Stomach (tissue), 9 donors: ENCODE measurements around the gene ST8SIA4. TPM values are rescaled to one million over a fixed set of nuclear protein-coding genes. Genes with fewer than 3 reads are reported as not detected.
A peak's percentile ranks its signal among the peaks of the same experiment; 100 is the strongest.

Source experiments
- DNase-seq, 2 donors: peaks; one replicate each; pipeline versions ENCODE4 v3.0.0 to v3.0.0-alpha.2; 2013 to 2019
- H3K27ac ChIP-seq, 5 donors: fragments of 200-600 bp in 4 of 5; sonication (generic) in 4 of 5; one replicate each; pipeline ENCODE4 v1.5.1; 2013 to 2019; ENCODE audit warnings: mild to moderate bottlenecking in 1 of 5, moderate library complexity in 1 of 5
- H3K27me3 ChIP-seq, 3 donors: fragments of 200-600 bp; sonication (generic); one replicate each; pipeline ENCODE4 v1.5.1; 2017 to 2019; ENCODE audit warnings: mixed run types in 1 of 3
- H3K36me3 ChIP-seq, 4 donors: fragments of 200-600 bp; sonication (generic); 1 replicate in 3 of 4; 2 replicates in 1 of 4; pipeline ENCODE4 v1.5.1; 2016 to 2019
- H3K4me1 ChIP-seq, 4 donors: fragments of 200-600 bp; sonication (generic); one replicate each; pipeline ENCODE4 v1.5.1; 2016 to 2019
- H3K4me3 ChIP-seq, 4 donors: fragments of 200-600 bp; sonication (generic) in 3 of 4; one replicate each; pipeline ENCODE4 v1.5.1; 2016 to 2019; ENCODE audit warnings: mild to moderate bottlenecking in 1 of 4
- H3K9me3 ChIP-seq, 4 donors: fragments of 200-600 bp; sonication (generic); one replicate each; pipeline ENCODE4 v1.5.1; 2016 to 2019
- EP300 ChIP-seq: sonication (generic); formaldehyde crosslinking; IDR thresholded peaks from one replicate; pipeline ENCODE4 v1.6.1; 2017; ENCODE audit warnings: antibody characterized with exemption
- POLR2A ChIP-seq, 4 donors: fragments of 450-650 bp; IDR thresholded peaks; one replicate each; pipeline ENCODE4 v1.6.1; 2016; ENCODE audit warnings: antibody characterized with exemption in 4 of 4, control low read depth in 2 of 4, mild to moderate bottlenecking in 1 of 4, moderate library complexity in 1 of 4
- POLR2AphosphoS5 ChIP-seq, 3 donors: sonication (generic); formaldehyde crosslinking; IDR thresholded peaks; one replicate each; pipeline ENCODE4 v1.6.1; 2016; ENCODE audit warnings: antibody characterized with exemption in 3 of 3
- WGBS, 5 donors: extraction: QIAGEN DNeasy Blood & Tissue Kit in 3 of 5; methylation state at CpG; one replicate each; pipeline versions ENCODE4 v1.1.5 to v1.1.7; 2013 to 2018; 5-methylcytosine and 5-hydroxymethylcytosine counted together
- intact Hi-C: fragments of 100-400 bp; cut with DNase I; formaldehyde crosslinking; loops from one replicate; pipeline ENCODE4 v1.15.1; 2023; ENCODE audit warnings: low total_unique reads
- polyA plus RNA-seq, 3 donors: library from polyadenylated mRNA; stranded (reverse); fragments of 200-250 nt; gene quantifications; one replicate each; pipeline ENCODE4 v1.2.3, GENCODE V29; 2013
- total RNA-seq, 5 donors: library from RNA; depleted of rRNA; stranded (reverse); fragments of >200 nt; gene quantifications; one replicate each; pipeline versions ENCODE4 v1.1.0 to v1.2.3, GENCODE V29; 2014 to 2016
- TF ChIP-seq, protein P1 (sequence below), 7 experiments: fragments of 450-650 bp in 4 of 7; fragments of 200-600 bp in 3 of 7; sonication (generic) in 3 of 7; IDR thresholded peaks; one replicate each; pipeline ENCODE4 v1.5.1; 2016 to 2019; ENCODE audit warnings: antibody characterized with exemption in 7 of 7, control low read depth in 2 of 7, mild to moderate bottlenecking in 1 of 7
- donor health status: healthy with polysubstance abuse.
- donor health status: Bipolar disorder and iron deficiency.
- donor health status: healthy.

Gene ST8SIA4
- total and polyA plus RNA-seq, 8 donors, result 0.29 to 7.7 (median 1.9) TPM

DNA sequence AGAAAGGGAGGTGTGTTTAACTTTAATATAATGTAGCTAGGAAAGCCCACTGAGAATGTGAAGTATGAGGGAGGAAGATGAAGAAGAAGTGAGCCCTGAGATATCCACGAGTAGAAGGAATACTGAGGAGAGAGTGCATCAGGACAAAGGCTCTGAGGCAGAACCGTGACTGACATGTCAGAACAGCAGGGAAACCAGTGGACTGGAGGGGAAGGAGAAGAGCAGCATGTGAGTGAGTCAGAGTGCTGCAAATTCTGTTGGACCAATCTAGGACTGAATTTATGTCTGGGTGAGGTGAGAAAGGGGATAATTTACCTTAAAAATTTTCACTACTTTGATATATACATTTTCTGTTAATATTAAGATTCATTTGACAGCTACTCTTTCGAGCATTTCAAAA is 110.3 kb downstream of the ST8SIA4 start:
- H3K27ac ChIP-seq, result no peak overlapping the region
- H3K27me3 ChIP-seq, result no peaks in the 10 kb centered on the region
- H3K36me3 ChIP-seq, result no peaks in the 10 kb centered on the region
- peaks cover 0 to 16% (median 13%) of the 10 kb centered on the region in 4 donors for H3K9me3 ChIP-seq
- DNase-seq, result no peak
- WGBS, 5 donors, result 56 to 75% (median 67%) methylated on average over 3 of the region's 3 CpGs
- intact Hi-C loops, result no loop called here
- no peak for TF ChIP-seq POLR2AphosphoS5 (IDR thresholded peaks at IDR 0.05)
- TF ChIP-seq, protein P1, sequence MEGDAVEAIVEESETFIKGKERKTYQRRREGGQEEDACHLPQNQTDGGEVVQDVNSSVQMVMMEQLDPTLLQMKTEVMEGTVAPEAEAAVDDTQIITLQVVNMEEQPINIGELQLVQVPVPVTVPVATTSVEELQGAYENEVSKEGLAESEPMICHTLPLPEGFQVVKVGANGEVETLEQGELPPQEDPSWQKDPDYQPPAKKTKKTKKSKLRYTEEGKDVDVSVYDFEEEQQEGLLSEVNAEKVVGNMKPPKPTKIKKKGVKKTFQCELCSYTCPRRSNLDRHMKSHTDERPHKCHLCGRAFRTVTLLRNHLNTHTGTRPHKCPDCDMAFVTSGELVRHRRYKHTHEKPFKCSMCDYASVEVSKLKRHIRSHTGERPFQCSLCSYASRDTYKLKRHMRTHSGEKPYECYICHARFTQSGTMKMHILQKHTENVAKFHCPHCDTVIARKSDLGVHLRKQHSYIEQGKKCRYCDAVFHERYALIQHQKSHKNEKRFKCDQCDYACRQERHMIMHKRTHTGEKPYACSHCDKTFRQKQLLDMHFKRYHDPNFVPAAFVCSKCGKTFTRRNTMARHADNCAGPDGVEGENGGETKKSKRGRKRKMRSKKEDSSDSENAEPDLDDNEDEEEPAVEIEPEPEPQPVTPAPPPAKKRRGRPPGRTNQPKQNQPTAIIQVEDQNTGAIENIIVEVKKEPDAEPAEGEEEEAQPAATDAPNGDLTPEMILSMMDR (IDR thresholded peaks at IDR 0.05), result no peak
- TF ChIP-seq POLR2A (IDR thresholded peaks at IDR 0.05), result no peak
- TF ChIP-seq EP300, result no peak
- H3K4me3 ChIP-seq, result no peak overlapping the region
- H3K4me1 ChIP-seq, result no peaks in the 10 kb centered on the region

DNA sequence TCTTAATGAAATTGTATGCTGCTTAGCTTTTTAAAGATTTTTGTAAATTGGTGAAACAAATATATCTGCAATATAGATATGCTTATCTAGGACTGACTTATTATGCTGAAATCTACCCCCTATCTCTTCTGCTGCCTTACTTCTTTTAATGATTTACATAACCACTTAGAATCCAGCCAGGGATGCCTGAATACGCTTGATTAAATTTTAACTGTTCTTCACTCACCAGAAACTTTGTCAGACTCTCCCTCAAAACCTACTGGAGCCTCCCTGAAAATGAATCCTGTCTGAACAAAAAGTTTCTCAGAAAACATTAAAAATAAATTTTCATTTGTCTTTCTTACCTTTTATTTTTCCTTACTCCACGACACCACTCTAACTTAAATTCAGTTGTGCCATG is 111.7 kb downstream of the ST8SIA4 start:
- TF ChIP-seq, protein P1 (IDR thresholded peaks at IDR 0.05), result no peak
- no peak for TF ChIP-seq POLR2A (IDR thresholded peaks at IDR 0.05)
- no peak for TF ChIP-seq POLR2AphosphoS5 (IDR thresholded peaks at IDR 0.05)
- no peak for TF ChIP-seq EP300
- no peak for DNase-seq
- WGBS, 5 donors, result 61 to 78% (median 69%) methylated on average over 2 of the region's 2 CpGs
- no peaks in the 10 kb centered on the region for H3K4me1 ChIP-seq
- H3K9me3 ChIP-seq, result peaks cover 0 to 16% (median 13%) of the 10 kb centered on the region in 4 donors
- H3K27ac ChIP-seq, result no peak overlapping the region
- no peaks in the 10 kb centered on the region for H3K36me3 ChIP-seq
- intact Hi-C loops, result no loop called here
- H3K27me3 ChIP-seq, result no peaks in the 10 kb centered on the region
- H3K4me3 ChIP-seq, result no peak overlapping the region

DNA sequence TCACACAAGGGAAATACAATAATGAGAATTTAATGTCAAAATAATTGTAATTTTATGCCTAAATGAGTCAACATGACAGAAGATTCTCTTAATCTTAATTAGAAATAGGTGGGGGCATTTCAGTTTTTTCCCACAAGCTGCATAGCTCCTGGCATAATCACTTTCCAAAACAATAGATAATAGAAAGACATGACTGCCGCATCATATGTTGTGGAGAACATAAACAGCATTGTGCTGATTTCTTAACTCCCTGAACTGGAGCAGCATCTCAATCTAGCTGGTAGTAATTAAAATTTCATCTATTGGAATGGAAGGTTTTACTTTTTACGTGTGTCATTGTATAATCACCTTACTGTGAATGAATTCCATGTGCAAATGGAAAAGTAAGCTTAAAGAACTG is 112.1 kb downstream of the ST8SIA4 start:
- no peak for DNase-seq
- H3K27ac ChIP-seq, result no peak overlapping the region
- TF ChIP-seq, protein P1 (IDR thresholded peaks at IDR 0.05), result no peak
- TF ChIP-seq POLR2A (IDR thresholded peaks at IDR 0.05), result no peak
- TF ChIP-seq POLR2AphosphoS5 (IDR thresholded peaks at IDR 0.05), result no peak
- WGBS, 5 donors, result 41 to 65% (median 63%) methylated on average over 2 of the region's 2 CpGs
- no peaks in the 10 kb centered on the region for H3K27me3 ChIP-seq
- H3K9me3 ChIP-seq, result peaks cover 0 to 16% (median 13%) of the 10 kb centered on the region in 4 donors
- no peak overlapping the region for H3K4me3 ChIP-seq
- H3K4me1 ChIP-seq, result no peaks in the 10 kb centered on the region
- H3K36me3 ChIP-seq, result no peaks in the 10 kb centered on the region
- intact Hi-C loops, result no loop called here

DNA sequence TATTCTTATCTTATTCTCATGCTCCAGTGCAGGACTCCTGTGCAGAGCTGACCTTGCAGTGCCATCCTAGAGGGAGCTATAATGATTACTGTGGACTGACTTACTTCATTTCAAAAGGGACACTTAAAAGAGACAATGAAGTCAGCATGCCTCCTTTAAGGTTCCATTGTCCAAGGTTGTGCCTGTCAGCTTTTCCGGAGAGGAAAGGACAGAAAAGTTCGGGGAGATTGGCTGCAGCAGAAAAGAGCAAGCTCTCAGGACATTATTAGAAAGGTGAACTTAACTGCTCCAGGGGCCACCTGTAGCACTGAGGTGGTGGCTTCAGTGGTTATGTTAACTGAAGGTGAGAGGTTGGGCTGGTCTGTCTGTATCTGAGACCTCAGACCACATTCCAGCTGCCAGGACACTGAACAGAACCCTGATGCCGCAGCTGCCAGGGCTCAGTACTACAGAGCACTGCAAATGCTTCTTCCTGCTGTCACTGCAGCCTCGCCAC is 112.9 kb downstream of the ST8SIA4 start:
- Histone ChIP-seq H3K9me3 (peaks cover 0 to 16% (median 13%) of the 10 kb centered on the region in 4 donors), H3K27me3 (no peaks in the 10 kb centered on the region), H3K27ac (no peak overlapping the region), H3K4me1 (no peaks in the 10 kb centered on the region), H3K4me3 (no peak overlapping the region), H3K36me3 (no peaks in the 10 kb centered on the region)
- no peak for TF ChIP-seq POLR2AphosphoS5 (IDR thresholded peaks at IDR 0.05)
- no peak for TF ChIP-seq POLR2A (IDR thresholded peaks at IDR 0.05)
- TF ChIP-seq, protein P1 (IDR thresholded peaks at IDR 0.05), result no peak
- no peak for TF ChIP-seq EP300
- peak in 1 of 2 donors; percentile 13 for DNase-seq
- 30 to 48% (median 48%) methylated on average over 4 of the region's 4 CpGs for WGBS, 5 donors
- intact Hi-C loops, result no loop called here
